Activated naive CD4-positive, alpha-beta T cell (primary cell): ENCODE data around the gene SORBS2.

Experiments used
- DNase-seq, 4 experiments: peaks; one replicate each; lab custom pipeline; 2025; lab: John Stamatoyannopoulos, UW

The SORBS2 gene

DNA sequence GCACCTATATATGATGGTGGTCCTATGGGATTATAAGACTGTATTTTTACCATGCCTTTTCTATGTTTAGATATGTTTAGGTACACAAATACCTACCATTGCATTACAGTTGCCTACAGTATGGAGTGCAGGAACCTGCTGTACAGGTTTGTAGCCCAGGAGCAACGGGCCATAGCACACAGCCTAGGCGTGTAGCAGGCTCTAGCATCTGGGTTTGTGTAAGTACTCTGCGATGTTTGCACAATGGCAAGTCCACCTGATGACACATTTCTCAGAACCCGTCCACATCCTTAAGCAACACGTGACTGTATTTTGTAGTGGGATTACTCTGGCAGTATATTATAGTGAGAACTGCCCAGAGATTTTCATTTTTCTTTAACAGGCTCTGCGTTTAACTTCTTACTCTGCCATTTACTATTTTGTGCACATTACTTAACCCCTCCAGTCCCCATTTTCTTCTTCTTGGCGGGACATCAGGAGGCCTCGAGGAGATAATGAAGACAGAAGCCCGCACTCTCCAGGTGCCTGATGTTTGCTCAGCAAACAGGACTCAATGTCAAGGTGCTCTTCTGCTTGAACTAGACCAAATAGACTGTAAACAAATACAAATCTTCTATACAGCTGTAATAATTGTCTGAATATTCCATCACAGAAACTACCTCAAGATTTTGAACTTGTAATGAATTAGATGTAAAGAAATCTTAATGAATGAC lies 174.7 kb downstream of the SORBS2 start:
- no peak for DNase-seq

DNA sequence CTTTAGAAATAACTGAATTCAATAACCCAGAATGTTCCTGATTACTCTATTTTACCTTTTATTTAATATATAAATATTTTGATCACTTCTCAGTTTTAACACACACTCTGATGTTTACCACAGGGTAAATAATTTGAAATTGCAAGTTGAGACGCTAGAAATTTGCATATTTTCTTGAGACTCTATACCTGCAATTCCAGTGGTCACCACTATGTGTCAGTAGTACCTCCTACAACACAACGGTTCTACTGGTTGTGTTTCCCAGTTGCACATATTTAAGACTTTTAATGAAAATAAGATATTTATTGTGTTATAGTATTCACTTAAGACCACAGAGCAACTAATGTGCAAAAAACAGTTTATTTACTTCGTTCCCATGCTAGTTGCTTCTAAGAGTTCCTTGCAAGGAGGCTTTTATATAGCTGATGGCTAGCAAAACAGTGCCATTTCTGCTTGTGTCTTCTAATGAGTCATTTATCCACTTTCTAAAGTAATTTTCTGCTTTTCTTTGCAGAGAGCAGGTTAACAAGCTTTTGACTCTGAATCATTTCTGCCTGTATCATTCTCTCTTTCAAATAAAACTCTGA lies 177.8 kb downstream of the SORBS2 start:
- DNase-seq, result no peak

DNA sequence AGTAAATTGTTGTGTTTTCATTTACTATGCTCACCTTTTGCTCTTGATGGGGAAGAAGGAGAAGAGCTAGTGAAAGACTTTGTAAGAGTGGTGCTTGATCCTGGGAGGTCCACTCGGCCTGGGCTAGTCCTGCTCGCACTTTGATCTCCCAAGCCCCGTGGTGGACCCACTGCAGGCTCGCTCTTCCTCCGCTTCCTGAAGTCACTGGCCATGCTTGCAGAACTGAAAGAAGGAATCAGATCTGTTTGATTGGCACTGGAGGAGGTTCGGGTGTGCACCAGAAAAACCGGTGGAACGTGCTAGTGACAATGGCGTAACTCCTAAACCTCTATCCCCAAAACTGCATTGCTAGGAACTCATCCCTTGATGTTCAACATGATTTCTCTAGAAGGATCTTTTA lies 185.2 kb downstream of the SORBS2 start:
- no peak for DNase-seq

DNA sequence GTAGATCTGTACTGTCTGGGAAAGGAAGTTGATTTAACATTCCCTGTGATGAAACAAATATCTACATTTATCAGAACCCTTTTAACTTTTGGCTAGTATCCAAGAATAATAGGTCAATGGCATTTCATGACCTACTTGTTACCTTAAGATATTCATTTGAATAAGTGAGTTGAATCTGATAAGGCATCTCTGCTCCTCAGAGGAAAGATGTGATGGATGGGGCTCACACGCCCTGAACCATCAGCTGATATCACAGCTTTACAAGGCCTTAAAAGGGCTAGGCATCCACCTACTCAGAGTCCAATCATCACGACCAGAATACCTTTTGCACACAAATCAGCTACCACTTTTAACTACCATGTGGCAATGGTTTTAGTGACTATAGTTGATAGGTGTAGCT lies 186.5 kb downstream of the SORBS2 start:
- DNase-seq, result no peak

DNA sequence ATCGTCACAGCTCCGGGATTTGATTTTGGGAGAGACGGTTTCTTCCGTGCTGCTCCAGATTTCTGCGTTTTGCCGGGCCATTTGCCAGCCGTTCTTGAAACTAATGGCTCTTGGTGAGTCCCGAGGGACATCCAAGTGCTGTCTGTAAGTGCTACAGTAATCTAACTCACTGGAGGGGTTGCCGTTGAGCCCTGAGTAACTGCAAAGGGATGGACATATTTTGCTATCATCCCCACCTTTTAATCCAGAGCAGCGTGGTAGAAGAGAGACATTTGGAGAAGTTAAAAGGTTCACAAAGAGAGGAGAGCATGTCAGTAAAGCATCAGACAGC lies 187.8 kb downstream of the SORBS2 start:
- no peak for DNase-seq

DNA sequence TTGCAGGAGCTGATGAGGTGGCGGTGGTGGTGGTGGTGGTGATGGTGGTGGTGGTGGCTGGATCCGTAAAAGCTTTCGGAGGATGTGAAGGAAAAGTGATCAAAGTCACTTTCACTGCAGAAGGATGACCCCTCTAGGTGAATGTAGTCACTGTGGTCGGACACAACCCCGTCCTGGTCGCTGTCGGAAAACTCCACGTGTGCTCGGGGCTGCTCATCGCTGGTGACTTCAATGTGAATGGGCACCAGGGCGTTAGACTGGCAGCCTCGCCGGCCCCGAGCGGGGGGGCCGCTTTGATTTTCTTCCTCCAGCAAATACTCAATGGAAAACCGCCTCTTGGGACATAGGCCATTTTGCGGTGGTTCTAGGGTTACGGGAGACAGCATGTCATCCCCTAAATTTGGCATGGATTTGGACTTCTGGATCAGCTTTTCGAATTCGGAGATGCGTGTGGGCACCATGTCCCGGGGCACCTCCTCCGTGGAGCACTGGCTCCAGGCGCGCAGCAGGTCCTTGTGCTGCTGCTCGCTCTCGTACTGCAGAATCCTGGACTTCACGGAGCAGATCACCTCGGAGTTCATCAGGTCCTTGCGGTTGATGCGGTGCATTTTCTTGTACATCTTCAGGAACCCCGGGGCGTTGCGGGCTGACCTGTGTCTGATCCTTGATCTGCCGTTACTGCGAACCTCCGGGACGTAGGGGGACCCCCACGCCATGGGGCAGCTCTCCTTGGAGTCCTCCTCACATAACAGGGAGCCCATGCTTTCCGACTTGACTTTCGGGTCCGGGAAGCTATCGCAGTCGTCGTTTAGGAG lies 188.3 kb downstream of the SORBS2 start:
- no peak for DNase-seq

DNA sequence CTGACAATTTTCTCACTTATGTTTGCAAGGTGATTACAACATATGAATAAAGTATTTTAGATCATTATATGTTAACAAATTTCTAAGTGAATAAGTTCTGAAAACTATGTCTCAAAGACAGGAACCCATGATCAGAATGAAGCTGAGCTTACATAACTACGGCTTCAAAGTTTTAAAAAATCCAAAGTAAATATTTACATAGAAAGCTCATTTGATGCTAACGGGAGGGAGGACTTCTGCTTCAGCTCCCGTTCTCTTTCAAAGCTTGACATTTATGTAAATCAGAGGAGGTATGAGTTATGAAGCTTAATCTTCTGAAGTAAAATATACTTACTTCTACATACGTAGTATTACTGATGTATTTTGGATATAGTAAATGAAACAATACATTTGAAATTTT lies 203.8 kb downstream of the SORBS2 start:
- DNase-seq, result no peak

DNA sequence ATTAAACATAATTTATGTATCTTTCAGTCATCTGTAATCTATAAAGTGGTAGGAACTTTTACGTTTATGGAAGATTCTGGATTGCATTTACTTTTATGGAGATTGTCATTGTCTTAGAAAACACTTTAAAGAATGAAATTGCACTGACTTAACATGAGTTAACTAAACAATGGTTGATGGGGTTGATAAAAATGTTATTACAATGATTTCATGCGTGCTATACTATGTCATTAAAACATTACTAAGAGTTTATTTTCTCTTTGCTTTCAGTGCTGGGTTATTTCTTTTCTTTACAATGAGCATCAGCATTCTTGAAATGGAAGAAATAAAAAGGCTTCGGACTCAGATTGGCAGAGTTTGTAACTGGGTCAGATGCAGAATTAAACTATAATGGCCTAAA lies 209.6 kb downstream of the SORBS2 start:
- DNase-seq, result no peak

DNA sequence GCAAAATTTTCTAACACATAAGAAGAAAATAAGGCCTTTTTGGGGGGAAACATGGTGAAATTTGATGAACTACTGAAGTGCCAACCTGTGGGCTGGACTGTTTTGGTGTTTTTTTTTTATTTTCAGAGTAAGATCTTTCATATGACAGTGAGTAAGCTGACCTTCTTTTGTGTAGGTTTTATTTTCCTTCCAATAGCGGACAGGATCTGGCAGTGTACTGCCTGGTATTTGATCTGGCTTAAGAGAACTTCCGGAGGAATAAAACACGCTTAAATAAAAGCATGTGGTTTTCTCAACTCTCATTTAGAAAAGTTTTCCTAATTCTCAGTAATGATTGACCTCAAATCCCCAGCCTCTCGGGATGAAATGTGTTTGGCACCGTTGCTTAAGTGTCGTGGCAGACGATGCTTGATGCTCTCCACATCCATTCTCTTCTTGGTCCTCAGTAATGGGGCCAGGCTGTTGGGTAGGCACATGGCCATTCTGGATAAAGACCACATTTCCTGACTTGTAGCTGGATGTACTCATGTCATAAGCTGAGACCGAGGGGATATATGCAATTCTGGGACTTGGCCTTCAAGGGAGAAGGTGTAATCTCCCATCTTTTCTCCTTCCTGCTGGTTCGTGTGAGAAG lies 211.1 kb downstream of the SORBS2 start:
- DNase-seq, result no peak

DNA sequence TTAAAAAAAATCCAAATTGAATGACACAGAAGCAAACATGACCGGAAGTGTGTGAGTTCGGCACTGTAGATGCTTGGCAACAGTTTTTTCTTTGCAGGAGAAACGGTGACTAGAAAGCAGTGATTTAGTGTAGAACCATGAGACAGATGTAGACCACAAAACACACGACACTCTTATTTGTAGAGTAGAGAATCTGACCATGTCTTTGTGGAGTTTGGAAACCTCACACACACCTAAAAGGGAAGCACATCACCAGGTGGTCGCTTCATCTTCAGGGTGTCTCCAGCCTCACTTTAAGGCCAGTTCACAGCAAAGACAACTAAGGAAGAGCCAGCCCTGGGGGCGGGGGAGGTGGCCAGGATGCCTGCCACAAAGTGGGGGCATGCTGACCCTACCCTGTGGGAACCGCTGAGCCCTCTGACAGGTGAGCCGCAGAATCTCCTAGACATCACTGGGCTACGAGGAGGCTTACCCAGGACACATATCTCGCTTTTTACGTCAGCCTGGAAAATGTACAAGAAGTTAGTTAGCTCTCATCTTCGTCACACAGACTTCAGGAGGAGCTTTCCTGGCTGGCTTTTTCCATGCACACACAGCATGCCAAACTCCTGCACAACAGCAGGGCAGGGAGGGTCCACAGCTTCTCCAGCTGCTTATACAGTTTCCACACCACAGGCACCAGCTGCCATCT lies 212.3 kb downstream of the SORBS2 start:
- DNase-seq, result no peak

DNA sequence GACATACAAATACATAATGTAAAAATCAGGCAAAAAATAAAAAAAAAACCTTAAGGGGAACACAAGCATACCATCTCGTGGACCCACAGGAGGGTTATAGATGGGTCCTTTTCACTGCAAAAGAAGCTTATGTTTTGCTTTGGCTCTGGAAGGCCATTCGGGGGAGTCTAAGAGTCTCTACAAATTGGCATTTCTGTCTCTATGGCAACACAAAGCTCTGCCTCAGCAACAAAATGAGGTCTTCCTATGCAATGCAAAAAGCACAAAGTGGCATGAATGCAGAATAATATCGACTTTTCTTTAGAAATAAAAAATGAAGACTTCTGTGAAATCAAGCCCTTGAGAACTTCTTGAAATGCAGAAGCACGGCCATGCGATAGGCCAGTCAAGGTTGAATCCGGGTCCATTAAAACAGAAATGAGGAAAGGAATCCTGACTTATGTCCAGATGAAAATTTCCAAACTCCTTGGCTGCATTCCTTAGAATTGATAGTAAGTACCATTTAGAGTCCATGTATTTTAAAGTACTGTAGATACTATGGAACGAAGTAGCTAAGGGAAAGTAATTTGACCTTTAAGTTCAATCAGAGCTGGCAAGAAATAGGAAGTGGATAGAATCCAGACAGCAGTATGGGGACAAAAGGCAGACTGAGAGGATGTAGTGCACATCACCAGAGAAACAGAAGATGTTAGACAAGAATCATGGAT lies 213.0 kb downstream of the SORBS2 start:
- no peak for DNase-seq

DNA sequence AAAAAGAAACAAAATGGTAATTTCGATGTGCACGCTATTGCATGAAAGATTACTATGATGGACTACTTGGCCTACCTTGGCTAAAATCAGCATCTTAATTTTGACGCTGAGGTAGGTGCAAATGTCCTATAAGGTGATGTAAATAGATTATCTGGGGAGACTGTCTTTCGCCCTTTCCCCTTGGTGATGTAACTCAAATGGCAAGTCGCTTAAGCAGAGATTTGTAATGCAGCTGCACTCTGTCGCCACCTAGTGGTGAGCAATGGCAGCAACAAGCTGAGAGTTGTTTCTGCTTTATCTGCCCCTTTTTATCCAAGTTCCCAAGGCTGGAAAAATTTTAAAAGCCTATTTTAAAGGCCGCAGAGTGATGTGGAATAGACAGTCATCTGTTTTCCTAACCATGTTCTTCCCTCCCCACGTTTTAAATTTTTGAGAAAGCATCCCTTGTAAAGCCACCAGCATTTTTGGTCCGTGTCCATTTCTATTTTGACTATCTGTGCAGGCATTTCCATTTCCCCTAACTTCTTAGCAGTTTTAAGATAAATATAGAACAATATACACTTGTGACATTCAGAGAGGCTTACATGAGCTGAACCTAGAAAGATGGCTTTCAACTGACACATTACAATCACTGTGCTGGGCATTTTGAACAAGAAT lies 214.3 kb downstream of the SORBS2 start:
- DNase-seq, result peak; percentile 41 to 54 (median 43)

DNA sequence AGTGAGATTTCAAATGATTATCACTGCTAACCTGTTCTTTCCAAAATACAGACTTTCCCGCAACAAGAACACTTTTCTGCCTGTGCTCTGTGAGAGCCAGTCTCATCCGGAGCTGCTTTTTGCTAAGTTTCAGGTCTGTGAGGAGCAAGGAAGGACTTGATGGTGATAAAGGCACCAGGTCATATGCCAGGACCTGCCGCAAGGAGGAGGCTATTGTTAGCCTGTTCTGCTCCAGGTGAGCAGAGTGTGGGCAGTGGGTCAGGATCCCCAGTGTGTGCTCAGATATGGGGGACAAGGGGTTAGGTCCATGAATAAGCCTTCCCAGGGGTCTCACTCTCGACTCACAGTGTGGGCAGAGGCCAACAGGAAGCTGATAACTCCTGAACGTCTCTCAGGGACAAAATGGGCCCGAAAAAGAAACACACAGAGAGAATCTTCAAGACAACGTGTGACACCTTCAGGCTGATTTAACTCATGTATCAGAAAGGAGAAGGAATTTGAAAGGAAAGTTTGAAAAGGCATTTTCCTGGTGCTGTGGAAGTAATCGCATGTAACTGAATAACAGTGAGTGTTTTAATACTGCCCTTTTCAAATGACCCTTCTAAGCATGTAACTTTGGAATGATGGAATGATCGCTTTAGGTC lies 219.0 kb downstream of the SORBS2 start:
- DNase-seq, result no peak

DNA sequence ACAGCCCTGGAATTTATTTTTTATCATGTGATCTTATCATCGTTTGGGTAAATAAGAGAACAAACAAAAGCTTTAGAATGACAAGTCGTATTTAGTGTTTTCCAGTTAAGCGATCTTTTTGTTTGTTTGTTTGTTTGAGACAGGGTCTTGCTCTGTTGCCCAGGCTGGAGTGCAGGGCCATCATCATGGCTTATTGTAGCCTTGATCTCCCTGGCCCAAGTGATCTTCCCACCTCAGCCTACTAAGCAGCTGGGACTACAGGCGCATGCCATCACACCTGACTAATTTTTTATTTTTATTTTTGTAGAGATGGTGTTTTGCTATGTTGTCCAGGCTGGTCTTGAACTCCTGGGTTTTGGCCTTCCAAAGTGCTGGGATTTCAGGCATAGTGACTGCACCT lies 219.6 kb downstream of the SORBS2 start:
- no peak for DNase-seq

DNA sequence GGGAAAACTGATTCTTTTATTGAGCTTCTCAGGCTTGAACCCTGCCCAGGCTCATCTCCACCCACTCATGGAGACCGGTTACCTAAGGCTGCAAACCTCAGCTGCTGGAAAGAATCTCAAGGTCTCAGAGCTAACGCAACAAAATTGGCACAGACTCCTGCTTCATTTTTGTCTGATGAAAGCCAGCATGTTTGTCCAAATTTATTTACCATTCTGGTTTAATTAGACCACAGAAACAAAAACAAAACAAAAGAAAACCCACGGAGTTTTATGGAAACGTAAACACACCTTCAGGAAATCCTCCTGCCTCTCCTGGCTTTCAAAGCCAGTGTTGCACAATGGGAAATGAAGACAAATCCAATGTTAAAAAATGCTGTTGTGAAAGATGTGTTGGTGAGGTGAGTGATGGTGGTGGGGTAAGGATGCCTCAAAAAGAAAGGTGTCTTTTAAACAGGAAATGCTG lies 220.3 kb downstream of the SORBS2 start:
- DNase-seq, result no peak

DNA sequence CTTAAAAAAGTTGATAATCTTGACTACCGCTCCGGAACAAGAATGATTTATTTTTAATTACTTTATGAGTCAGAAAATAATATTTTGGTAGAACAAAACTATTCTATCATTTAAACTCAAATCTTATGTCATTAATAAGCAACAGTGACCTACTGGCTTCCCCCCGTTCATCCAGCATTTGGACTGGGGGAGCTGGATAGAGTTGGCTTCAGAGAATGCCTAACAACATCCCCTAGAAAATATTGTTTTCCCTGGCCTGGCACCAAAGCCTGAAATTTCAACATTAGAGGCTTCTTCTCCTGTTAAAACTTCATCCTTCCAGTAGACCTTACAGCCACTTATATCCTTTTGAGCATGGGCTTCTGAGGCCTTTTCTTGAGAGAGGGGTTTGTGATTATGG lies 221.0 kb downstream of the SORBS2 start:
- DNase-seq, result no peak

DNA sequence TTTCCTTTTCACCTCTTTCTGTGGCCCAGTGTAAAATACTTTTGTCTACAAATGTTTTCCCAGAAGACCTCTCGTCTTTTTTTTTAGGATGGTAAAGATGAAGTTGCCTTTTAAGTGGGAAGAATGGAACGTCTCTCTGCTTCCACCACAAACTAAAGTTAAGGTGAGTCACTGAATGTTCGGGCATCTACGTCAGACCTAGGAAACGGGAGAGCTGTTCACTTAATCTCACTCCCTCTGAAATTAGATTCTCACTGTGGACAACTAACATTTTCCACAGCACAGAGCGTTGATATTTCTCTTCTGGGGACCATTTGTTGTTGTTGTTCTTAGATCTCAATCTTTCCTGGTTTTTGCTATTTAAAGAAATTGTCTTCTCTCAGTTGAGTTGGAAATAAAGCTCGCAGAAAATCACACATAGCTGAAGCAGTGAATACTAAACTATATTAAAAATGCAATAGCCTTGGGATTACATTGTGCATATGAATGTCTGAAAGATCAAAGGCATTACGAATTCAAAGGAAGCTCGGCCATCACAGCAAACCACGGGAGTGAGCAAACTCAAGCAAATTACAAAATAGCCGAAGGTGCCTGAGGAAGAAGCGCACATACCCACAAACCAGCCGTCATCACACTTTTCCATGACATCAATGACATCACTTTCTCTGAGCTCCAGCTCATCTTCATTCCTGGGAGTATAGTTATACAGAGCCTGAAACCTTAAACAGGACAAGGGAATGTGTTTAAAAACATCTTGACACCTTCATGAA lies 222.7 kb downstream of the SORBS2 start:
- DNase-seq, result no peak

DNA sequence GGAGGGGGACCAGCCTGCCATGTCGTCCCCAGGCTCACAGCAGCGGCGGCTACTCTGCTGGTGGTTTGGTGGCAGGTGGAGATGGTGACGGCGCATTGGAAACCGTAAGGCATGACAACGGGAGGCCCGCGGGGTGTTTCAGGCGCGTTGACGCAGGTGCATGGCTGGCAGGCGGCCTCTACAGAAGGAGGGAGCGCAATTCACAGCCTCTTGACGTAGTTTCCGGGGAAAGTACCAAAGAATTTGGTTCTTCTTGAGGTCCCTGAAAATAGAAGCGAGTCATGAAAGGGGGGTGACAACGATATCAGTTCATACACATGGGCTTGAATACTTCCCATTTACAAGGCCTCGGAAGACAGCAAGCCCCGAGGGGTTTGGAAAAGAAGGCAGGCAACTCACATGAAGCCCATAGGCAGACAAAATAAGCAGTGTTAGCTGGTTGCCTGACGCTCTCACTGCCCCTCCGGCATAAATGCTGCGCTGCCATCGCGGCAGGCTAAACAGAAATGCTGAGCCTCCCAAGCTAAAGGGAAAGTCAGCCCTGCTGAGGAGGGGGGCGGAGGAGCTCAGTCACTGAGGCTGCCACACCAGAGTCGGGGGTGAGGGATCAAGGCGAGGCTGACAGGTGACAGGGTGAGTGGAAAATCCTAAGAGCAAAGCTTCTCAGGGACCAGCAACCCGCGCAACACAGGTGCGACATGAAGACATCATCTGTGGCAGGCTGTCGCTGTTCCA lies 224.4 kb downstream of the SORBS2 start:
- DNase-seq, result peak; percentile 12 to 36 (median 18)

DNA sequence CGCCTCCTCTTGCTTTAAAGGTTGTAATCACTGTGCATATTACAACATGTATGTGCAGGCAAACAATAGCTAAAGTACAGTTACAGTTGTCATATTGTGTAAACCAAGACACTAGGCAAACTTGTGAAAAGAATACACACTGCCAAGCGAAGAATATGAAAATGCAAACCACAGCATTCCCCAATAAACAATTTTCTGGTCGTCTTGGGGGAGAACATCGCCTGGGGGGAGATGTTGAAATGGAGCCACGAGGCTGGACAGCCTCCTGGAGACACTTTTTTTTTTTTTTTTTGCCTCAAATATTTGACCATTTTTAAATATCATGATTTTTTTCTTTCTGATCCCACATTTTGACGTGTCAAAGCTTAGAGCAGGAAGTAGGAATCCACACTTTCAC lies 225.0 kb downstream of the SORBS2 start:
- DNase-seq, result no peak
